ENCODE data around the gene ADO.

The ADO gene

DNA sequence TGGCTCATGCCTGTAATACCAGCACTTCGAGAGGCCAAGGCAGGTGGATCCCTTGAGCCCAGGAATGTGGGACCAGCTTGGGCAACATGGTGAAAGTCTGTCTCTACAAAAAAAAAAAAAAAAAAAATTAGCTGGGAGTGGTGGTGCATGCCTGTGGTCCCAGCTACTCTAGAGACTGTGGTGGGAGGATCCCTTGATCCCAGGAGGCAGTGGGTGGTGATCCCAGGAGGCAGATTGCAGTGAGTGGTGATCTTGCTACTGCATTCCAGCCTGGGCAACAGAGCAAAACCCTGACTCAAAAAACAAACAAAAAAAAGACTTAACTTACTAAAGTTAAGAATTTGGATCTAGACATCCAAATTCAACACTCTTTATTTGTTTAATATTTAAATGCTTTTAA is 10.2 kb upstream of the ADO start:
- DNase-seq: no peak

DNA sequence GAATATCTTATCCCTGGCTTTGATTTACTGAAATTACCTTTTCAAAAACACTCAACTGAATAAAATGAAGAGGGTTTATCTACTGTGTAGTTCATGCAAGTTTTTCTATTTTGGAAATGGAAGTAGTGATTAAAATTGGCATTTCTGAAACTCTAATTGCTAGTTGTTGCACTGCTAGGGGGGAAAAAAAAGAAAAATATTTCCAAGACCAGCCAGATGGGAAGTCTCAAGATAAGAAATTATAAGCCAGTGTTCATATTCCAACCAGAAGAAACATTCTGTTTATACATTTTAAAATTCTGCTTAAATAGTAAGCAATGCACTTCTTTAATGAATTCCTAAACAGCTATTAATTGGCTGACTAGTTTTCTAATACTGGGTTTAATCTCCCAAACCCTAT is 9.4 kb upstream of the ADO start:
- no peak for DNase-seq

- no peak for DNase-seq
These were observed 8.8 kb upstream of the ADO start for GRCh38 chr10:62795762-62796161.

GRCh38 chr10:62796896-62797295 is 7.6 kb upstream of the ADO start:
- no peak for DNase-seq

GRCh38 chr10:62801871-62802270 is 2.6 kb upstream of the ADO start:
- no peak for DNase-seq

DNA sequence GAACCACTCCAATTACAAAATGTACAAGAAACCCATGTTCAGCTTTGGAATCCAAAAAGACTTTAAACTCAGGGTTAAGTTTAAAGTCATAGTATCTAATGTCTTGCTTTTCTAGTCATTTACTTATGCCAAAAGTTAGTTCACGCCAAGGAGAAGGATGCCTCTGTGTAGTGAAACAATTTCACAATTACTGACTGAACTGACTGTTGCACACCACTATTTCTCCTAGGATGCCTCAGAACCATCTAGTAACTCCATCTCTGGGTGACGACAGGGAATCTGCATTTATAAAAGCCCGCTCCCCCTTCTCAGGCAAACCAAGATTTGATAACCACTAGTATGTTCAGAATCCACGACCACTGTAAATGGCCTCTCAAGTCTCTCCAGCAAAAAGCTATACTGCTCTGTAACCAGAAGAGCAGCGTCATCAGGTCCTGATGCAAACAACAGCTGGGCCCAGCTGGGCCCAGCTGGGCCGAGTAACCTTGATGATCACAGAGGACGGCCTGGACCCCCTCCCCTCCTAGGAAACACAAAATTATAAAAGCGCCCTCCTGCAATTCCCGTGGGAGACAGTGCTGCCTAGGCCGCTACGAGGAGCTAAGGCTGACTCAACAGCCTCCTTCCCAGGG is 680 bp upstream of the ADO start:
- DNase-seq: no peak

GRCh38 chr10:62805231-62806099 is 945 bp downstream of the ADO start:
- no peak for DNase-seq

GRCh38 chr10:62806251-62806650 is 1.7 kb downstream of the ADO start:
- peak; percentile 51 for DNase-seq

DNA sequence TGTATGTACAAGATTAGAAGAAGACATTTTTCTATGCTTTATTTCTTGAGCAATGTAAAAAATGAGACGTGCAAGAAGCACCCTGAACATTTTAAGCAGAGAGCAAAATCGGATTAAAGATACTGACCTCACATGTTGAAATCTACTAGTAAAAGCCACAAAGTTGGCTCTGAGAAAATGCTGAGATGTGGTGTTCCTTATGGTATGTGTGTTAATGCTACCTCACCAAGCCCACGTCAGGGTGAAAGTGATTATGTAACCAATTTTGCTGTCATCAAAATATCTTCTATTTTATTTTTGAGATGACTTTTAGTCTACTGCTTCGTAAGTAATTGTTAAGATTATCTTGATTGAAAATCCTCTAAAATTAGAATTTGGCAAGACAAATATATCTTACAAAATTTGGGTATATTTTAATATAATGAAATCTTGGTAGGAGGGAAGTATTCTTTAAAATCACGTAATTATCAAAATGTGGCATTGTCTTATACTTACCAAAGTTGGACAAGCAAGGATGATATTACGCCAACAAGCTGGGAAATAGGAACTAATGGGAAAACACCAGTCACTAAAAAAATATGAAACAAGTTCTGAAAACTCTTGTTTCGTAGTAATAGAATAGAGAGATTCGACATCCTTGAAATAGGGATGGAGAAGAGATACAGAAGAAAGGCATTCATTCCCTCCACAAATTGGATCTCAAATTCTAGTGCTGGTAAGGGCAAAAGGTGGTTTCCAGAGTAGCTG is 5.8 kb downstream of the ADO start:
- no peak for DNase-seq

DNA sequence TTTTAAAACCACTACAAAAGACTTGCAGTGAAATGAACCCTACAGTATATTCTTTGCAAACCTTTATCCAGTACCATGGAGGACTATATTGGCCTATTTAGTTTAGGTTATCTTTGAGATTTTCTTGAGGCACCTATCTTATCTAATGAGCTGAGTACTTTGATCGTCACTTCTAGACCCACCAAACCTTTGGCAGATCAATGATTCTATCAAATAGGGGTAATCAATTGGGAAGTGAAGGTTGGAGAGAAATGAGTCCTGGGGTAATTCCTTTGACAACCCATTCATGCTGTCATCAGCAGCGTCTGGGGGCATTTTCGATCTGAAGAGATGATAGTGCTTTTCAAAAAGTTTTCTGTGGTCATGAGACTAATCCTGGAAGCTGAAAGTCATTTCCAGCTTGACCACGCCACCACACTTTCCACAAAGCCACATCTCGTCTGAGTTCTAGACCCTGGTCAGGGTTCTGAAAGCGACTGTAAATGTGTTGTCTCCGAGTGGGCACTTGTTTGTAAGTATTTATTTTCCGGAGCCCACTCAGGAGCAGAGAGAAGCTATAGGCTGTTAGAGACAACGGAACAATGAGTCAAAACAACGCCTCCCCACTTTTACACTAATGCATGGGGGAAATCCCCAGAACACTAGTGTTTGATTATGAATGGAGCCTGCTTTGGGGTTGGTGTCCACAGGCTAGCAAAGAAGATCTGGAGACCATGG is 6.8 kb downstream of the ADO start:
- no peak for DNase-seq

DNA sequence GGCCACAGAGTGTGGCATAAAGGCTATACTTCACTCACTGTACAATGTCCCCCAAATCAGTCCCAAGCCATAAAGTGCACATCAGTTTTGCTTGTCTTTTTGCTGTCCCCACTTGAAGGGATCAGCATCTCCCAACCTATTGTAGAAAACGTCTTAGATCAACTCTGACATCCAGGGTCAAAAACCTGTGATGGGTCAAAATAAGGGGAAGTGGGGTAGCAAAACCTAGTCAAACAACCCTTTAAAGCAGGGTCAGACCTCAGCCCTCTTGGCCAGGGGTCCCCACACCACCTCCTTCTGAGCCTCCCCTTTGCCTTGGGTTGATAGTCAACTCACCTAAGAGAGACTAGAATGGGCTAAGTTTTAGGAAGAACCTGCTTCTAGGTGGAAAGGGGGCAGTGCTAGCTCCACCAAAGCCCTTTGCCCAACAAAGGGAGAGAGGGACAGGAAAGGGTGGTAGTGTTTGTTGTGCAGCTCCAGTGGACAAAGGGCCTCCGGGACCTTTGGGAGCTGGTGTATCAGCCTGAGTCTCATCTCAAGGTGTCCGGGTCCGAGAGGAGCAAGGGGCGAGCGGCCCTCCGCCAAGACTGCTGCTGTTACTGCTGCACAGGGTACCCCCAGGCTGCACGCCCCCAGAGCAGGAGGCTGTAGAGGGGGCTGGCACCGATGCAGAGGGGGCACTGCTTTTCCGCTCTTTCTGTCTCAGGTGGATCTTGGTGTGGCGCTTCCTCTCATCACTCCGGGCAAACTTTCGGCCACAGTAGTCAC is 8.3 kb downstream of the ADO start:
- DNase-seq: no peak

GRCh38 chr10:62813453-62813852 is 8.9 kb downstream of the ADO start:
- DNase-seq: no peak

DNA sequence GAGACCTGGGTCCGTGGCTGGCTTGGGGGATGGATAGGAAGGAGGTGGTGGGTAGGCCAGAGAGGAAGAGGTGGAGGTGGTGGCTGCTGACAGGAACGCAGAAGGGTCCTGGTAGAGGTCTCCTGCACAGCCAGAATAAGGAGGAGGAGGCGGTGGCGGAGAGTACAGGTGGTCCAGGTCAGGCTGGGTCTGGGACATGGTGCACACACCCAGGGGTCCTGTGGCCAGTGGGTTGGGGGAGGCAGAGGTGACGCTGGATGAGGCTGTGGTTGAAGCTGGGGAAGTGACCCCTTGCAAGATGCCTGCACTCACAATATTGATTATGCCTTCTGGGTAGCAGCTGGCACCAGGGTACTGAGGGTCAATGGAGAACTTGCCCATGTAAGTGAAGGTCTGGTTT is 9.5 kb downstream of the ADO start:
- DNase-seq: no peak

DNA sequence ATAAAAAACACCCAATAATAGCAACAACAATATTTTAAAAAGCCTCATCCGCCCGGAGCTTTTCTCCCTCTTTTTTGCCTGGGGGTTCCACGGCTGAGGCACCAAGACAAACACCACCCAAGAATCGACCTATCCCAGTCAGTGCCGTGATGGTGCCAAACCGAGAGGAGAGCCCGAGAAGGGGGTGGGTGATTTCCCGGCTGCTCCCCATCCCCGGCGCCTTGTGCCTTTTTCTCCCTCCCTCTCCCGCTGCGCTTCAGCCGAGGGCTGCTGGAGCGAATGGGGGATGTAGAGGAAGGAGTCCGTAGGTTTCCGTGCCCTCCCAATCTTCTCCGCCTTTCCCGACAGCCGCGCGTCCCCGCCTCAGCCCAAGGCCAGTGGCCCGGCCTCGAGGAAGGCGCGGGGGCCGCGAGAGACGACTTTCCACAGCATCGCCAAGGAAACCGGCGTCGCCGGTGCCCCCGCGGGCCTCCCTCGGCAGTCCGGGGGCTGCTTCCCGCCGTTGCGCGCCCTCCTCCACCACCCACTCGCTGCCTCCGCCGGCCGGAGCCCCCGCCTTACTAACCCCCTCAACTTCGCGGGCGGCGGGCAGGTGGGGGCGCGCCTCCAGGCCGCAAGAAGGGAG is 10.3 kb downstream of the ADO start:
- peak; percentile 6 for DNase-seq

DNA sequence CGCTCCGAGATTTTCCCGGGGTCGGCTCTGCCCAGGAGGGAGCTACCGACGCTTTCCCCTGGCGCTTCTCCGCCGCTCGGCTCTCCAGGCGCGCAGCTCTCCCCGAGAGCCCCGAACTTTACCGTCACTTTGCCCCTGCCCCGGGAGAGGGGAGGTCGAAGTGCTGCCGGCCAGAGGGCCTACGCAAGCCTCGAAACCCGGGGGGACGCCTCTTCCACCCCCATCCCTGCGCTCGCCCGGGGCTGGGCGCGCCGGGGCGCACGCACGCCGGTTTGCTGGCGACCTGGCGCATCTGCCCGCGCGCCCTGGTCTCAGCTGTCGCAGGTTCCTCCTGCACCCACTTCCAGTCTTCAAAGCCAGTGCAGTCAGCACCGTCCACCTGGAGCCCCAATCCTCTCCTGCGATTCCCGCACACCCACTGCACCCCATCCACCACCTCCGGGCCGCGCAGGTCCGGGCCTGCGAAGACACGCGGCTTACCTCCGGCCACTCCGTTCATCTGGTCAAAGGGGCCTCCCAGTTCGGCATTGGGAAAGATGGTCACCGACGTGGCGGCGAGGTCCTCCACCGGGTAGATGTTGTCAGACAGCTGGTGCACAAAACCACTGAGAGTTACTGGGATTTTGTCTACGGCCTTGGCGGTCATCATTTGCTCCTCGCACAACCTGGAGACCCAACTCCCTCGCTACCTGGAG is 11.0 kb downstream of the ADO start:
- DNase-seq: peak; percentile 20

DNA sequence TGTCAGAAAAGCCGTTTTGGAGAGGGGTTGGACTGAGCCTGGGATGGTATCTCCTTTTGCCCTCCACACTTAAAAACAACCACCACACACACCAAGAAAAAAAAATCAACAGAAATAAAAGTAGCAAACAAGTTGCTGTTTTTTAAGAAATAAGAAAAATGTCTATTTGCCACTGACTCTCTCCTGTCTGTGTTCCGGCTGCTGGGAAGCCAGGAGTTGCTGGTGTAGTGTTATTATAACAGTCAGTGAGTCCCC is 11.5 kb downstream of the ADO start:
- no peak for DNase-seq

GRCh38 chr10:62816331-62817120 is 12.0 kb downstream of the ADO start, which contains the start of gene EGR2:
Gene EGR2, minus strand, starts transcription at chr10:62816366. Its CDS starts 337 bp downstream, at chr10:62816029.
- peak; percentile 93 for DNase-seq

DNA sequence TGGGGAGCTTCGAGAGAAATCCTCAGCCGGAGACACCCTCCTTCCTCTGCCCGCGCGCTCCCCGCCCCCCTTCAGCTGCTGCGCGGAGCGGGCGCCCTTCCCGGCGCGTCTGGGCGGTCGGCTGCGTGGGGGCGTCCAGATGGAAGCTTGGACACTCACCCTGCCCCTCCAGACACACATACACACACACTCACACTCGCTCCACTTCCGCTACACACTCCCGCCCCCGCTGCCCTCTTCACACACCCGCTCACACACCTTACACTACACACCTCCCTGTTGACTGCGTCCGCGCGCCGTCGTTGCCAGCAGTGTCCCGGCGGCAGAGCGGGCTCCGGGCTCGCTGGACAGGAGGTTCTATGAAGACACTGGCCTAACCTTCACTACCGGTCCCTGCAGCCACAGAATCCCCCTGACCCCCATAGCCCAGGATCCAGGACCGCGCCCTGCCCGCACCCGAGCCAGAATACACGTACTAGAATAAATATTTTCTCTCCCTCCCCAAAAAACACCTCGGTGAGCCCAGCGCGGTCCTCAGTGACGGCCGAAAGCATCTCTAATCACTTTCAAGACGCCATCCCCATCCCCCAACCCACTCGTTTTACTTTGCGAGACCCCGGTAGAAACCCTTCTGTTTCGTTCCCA is 12.7 kb downstream of the ADO start:
- DNase-seq: no peak

DNA sequence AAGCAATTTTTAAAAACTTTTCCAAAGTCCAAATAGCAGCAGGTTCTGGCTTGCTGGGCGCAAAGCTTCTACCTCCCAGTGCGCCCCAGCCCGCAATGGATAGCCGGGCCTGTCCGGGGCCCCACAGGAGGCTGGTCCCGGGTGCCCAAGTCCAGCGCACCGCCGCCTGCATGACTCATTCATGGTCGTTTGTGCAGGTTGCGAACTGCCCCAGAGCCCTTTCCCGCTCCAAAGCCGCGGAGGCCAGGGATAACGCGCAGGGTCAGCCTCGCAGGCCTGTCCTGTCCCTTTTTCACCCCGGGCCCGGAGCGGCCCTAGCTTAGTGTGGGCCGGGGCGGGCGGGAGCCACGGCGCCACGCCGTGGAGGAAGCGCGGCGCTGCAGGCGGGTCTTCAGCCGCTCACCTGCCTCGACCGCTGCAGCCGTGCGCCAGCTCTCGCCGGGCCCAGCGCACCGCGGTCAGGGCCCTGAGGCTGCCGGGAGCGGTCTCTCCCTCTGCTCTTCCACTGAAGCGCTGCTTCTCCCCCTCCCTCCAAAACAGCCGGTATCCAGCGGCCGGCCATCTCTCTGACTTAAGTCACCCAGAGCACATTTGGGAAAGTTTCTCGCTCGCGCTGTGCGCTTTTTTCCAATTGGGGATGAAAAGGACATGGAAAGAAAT is 13.4 kb downstream of the ADO start:
- peak; percentile 56 for DNase-seq

Measured in fibroblast of skin of right quadriceps (primary cell).